GM12874 (cell line): Measurements from ENCODE around the gene ECT2.

Experiments used
- TF ChIP-seq, protein P1 (sequence below): IDR thresholded peaks from 2 replicates; pipeline ENCODE4 v1.5.1; 2011; ENCODE audit warnings: low read depth, mild to moderate bottlenecking, control low read depth, low read length, moderate library complexity; ENCODE audit not compliant: insufficient read depth

Gene ECT2

GRCh38 chr3:172749230-172749965 lies 1.1 kb upstream of the ECT2 start:
- TF ChIP-seq, protein P1, sequence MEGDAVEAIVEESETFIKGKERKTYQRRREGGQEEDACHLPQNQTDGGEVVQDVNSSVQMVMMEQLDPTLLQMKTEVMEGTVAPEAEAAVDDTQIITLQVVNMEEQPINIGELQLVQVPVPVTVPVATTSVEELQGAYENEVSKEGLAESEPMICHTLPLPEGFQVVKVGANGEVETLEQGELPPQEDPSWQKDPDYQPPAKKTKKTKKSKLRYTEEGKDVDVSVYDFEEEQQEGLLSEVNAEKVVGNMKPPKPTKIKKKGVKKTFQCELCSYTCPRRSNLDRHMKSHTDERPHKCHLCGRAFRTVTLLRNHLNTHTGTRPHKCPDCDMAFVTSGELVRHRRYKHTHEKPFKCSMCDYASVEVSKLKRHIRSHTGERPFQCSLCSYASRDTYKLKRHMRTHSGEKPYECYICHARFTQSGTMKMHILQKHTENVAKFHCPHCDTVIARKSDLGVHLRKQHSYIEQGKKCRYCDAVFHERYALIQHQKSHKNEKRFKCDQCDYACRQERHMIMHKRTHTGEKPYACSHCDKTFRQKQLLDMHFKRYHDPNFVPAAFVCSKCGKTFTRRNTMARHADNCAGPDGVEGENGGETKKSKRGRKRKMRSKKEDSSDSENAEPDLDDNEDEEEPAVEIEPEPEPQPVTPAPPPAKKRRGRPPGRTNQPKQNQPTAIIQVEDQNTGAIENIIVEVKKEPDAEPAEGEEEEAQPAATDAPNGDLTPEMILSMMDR, result no peak

DNA sequence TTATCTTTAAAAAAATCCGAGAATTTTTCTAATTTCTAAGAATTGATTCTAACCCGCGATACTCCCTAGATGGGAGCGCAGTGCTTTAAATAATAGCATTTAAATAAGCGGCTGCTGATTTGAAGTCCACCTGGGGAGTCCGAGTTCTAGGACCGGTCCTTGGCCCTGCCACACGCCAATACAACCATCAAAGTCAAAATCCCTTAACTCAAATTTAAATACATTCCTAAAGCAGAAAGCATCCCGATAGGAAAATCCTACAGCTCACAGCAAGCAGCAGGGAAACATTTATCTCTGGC lies 508 bp upstream of the ECT2 start:
- TF ChIP-seq, protein P1, result no peak

GRCh38 chr3:172751175-172751704 lies 714 bp downstream of the ECT2 start:
- TF ChIP-seq, protein P1, result no peak

DNA sequence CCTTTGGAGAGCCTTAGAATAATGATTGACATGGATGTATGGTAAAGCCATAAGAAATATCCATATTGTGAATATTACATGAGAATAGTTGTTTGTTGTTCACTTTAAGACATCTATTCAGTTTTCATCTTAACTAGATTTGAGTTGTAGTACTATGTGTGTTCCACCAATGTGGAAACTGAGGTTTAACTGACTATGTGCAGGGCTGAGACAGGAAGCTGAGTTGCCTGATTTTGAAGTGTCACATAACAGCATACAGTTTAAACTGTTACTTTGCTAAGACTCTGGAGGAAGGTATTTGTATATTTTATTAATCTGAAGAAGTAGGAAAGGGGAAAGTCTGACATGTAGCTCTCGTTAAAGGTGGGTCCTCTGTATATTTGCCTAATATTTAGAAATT lies 2.1 kb downstream of the ECT2 start:
- TF ChIP-seq, protein P1, result no peak

DNA sequence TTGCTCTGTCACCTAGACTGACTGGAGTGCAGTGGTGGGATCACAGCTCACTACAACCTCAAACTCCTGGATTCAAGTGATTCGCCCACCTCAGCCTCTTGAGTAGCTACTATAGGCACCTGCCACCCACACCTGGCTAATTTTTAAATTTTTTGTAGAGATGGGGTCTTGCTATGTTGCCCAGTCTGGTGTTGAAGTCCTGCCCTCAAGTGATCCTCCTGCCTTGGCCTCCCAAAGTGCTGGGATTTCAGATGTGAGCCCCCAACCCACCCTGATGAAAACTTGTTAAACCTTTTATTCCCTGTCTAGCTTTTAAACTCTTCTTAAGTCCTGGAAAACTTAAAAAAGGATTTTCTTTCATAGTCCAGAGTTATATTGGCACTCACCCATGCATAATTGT lies 2.6 kb downstream of the ECT2 start:
- TF ChIP-seq, protein P1, result no peak

DNA sequence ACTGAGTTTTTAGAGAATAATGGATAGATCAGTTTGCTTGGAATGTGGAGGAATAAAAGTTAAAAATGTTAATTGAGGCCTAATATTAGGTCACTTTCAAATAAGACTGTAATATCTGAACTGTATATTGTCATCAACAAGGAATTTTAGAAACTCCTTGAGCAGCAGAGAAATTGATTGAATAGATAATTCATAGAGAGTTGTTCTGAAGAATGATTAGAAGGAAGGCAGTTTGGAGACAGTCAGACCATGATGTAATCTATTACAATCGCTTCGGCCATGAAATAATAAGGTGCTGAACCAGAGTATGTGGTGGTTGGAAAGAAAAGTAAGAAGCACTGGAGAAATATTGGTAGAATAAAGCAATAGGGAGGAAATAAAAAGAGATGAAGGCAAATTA lies 15.7 kb downstream of the ECT2 start:
- TF ChIP-seq, protein P1, result no peak

DNA sequence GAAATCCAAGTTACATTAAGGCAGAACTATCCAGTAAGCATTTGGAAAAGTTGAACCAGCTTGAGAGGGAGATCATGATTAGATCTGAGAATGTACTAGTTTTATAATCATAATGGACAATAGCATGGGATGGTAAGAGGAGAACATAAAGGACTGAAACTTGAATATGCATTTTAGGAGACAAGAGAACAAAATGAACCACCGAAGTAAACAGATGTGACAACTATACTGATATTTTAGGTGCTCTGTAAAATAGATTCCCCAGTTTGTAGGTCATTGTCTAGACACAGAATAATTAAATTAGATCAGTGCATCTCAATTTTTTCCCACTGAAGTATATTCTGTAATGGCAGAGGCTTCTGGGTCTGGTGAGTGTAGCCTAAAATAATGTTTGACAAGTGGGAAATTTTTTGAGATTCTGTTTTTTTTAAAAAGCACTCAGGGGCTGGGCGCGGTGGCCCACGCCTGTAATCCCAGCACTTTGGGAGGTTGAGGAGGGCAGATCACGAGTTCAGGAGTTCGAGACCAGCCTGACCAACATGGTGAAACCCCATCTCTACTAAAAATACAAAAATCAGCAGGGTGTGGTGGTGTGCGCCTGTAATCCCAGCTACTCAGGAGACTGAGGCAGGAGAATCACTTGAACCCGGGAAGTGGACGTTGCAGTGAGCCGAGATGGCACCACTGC lies 16.3 kb downstream of the ECT2 start:
- TF ChIP-seq, protein P1, result no peak
